Progenitor cell of endocrine pancreas (in vitro differentiated cells): Measurements from ENCODE around the gene DDX25. TPM values are rescaled to one million over a fixed set of nuclear protein-coding genes. Genes with fewer than 3 reads are reported as not detected.

Source experiments
- DNase-seq: peaks from one replicate; pipeline ENCODE4 v3.0.0; 2021; ENCODE audit warnings: low spot score; ENCODE audit not compliant: unreplicated experiment
- H3K27ac Mint-ChIP-seq: 2 replicates; pipeline ENCODE4 v1.8.0; 2021; ENCODE audit warnings: mild to moderate bottlenecking, moderate library complexity, mixed read lengths
- H3K27me3 Mint-ChIP-seq: 2 replicates; pipeline ENCODE4 v1.8.0; 2021; ENCODE audit warnings: mixed read lengths
- H3K36me3 Mint-ChIP-seq: 2 replicates; pipeline ENCODE4 v1.8.0; 2022; ENCODE audit warnings: mixed read lengths; ENCODE audit not compliant: insufficient read depth
- H3K4me1 Mint-ChIP-seq: 2 replicates; pipeline ENCODE4 v1.8.0; 2021; ENCODE audit warnings: low read depth, mixed read lengths
- H3K4me3 Mint-ChIP-seq: 2 replicates; pipeline ENCODE4 v1.8.0; 2021; ENCODE audit warnings: low read depth, mild to moderate bottlenecking, moderate library complexity, mixed read lengths
- H3K9me3 Mint-ChIP-seq: 2 replicates; pipeline ENCODE4 v1.8.0; 2021; ENCODE audit warnings: low read depth, mixed read lengths
- CTCF ChIP-seq: fragments of 200-600 bp; sonication (generic); IDR thresholded peaks from one replicate; pipeline ENCODE4 v1.5.0; 2021; ENCODE audit warnings: antibody characterized with exemption, mild to moderate bottlenecking; ENCODE audit not compliant: unreplicated experiment
- total RNA-seq: library from RNA; stranded (reverse); gene quantifications from 2 replicates; pipeline ENCODE4 v1.2.1, GENCODE V29; 2021

DDX25 gene
- total RNA-seq, 1 donor from 2014 or later: 3.8 TPM

DNA sequence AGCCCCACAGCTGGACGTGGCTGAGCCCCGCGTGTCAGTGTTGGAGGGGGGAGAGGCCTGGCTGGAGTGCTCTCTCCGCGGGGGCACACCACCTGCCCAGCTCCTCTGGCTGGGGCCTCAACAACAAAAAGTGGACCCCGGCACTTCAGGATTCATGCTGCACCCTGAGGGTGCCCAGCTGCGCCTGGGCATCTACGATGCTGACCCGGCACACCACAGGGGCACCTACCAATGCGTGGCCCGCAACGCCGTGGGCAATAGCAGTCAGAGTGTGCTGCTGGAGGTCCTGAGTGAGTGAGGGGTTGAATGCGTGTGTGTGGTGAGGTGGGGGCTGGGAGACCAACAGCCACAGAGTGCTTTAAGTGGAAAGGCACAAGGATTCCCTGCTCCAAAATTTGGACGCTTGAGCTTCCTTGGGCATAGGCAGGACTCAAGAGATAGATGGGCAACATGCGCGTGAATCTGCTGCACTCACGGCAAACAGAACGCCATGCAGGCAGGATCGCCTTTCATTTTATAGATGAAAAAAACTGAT lies 49.2 kb downstream of the DDX25 start:
- no peaks in the 10 kb centered on the region for H3K27me3 Mint-ChIP-seq
- H3K9me3 Mint-ChIP-seq: no peaks in the 10 kb centered on the region
- no peak overlapping the region for H3K27ac Mint-ChIP-seq
- H3K36me3 Mint-ChIP-seq: no peaks in the 10 kb centered on the region
- no peak overlapping the region for H3K4me3 Mint-ChIP-seq
- TF ChIP-seq CTCF: no peak
- H3K4me1 Mint-ChIP-seq: peaks cover 8% of the 10 kb centered on the region
- DNase-seq: no peak

- Mint-ChIP-seq H3K36me3 (no peaks in the 10 kb centered on the region), H3K4me1 (peaks cover 8% of the 10 kb centered on the region), H3K27me3 (no peaks in the 10 kb centered on the region), H3K9me3 (no peaks in the 10 kb centered on the region), H3K27ac (no peak overlapping the region), H3K4me3 (no peak overlapping the region)
- no peak for TF ChIP-seq CTCF
- no peak for DNase-seq
These were observed 50.0 kb downstream of the DDX25 start for GRCh38 chr11:125954123-125954944.

- Mint-ChIP-seq H3K27ac (no peak overlapping the region), H3K4me1 (peaks cover 8% of the 10 kb centered on the region), H3K4me3 (no peak overlapping the region), H3K27me3 (no peaks in the 10 kb centered on the region), H3K9me3 (no peaks in the 10 kb centered on the region), H3K36me3 (peaks cover 3% of the 10 kb centered on the region)
- TF ChIP-seq CTCF: no peak
- no peak for DNase-seq
These were observed 50.8 kb downstream of the DDX25 start for GRCh38 chr11:125954945-125955640.

DNA sequence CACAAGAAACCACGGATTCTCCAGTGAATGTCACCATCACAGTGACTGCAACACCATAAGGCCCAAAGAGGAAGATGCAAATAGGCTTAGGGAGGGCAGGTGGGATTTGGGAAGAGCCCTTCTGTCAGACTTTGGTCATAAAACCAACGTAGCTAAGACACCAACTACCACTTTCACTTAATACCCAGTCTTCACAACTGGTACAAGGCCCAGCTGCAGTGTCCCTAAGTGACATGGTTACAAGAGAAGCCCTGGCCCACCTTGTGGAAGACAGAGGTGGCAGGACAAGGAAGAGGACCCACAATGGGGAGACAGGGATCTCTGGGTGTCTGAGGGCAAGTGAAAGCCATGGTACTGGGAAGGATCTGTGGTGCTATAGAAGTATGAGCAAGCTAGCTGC lies 51.5 kb downstream of the DDX25 start:
- no peak for TF ChIP-seq CTCF
- peaks cover 6% of the 10 kb centered on the region for H3K36me3 Mint-ChIP-seq
- H3K27ac Mint-ChIP-seq: no peak overlapping the region
- DNase-seq: no peak
- H3K9me3 Mint-ChIP-seq: no peaks in the 10 kb centered on the region
- no peaks in the 10 kb centered on the region for H3K27me3 Mint-ChIP-seq
- H3K4me1 Mint-ChIP-seq: peaks cover 8% of the 10 kb centered on the region
- H3K4me3 Mint-ChIP-seq: no peak overlapping the region

DNA sequence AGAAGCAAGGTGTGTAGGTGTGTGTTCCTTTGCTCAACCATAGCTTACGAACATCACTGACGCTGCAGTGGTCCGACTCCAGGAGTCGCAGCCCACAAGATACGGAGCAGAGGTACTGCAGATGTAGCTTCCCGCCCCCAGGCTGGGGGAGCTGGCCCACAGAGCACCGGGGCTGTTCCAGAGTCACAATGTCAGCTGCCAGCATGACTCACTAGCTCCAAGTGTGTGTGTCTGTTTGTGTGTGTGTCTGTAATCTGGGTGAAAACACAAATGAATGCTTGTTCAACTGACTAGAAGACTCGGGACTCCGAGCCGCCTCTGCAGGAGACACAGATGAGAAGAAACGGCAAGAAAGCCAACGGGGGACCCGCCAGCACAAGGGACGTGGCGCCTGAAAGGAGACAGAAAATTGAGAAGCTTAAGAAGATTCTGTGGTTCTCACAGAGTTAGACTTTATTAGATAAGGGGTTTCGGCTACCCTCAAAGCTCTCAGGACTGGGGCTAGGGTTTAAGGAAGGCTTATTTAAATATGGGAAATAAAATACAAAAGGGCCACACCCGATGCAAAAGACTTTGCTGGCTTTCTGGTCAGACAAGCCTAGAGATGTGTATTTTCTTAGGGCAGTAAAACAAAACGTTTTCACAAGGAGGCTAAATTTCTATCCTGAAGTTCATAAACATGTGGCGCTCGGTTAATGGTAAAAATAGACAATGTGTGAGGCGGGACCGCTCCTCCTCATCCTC lies 52.3 kb downstream of the DDX25 start:
- no peak for DNase-seq
- peaks cover 8% of the 10 kb centered on the region for H3K4me1 Mint-ChIP-seq
- no peaks in the 10 kb centered on the region for H3K27me3 Mint-ChIP-seq
- H3K9me3 Mint-ChIP-seq: no peaks in the 10 kb centered on the region
- H3K4me3 Mint-ChIP-seq: no peak overlapping the region
- TF ChIP-seq CTCF: no peak
- H3K27ac Mint-ChIP-seq: no peak overlapping the region
- H3K36me3 Mint-ChIP-seq: peaks cover 10% of the 10 kb centered on the region
